Measurements from ENCODE around the gene NUSAP1. TPM values are rescaled to one million over a fixed set of nuclear protein-coding genes. Genes with fewer than 3 reads are reported as not detected.

The NUSAP1 gene
- total RNA-seq, 1 experiment from 2014 or later, result 190 TPM

DNA sequence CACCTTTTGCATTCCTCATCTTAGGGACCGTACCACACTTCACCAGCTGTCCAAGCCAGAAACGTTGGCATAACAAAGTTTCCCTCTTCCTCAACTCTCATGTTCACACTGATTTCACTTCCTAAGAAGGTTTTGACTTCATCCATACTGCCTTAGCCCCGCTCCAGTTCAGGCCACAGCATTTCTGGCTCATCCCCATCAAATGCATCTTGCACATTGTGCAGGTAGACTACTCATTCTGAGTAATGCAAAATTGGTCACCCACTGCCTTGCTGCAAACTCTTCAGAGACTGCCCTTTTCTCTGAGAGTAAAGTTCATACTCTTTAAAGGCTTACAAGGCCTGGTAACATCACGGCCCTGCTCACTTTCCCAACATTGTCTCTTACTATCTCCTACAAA, 8.8 kb downstream of the NUSAP1 start:
- H3K4me1 ChIP-seq (replicated peaks; ENCODE audit: insufficient read depth), result no peaks in the 10 kb centered on the region
- H4K20me1 ChIP-seq (ENCODE audit: insufficient read depth), result no peaks in the 10 kb centered on the region
- ChIA-PET CTCF (no interaction called here), POLR2A (ENCODE audit: unreplicated experiment) (no interaction called here)
- TF ChIP-seq, protein P1, sequence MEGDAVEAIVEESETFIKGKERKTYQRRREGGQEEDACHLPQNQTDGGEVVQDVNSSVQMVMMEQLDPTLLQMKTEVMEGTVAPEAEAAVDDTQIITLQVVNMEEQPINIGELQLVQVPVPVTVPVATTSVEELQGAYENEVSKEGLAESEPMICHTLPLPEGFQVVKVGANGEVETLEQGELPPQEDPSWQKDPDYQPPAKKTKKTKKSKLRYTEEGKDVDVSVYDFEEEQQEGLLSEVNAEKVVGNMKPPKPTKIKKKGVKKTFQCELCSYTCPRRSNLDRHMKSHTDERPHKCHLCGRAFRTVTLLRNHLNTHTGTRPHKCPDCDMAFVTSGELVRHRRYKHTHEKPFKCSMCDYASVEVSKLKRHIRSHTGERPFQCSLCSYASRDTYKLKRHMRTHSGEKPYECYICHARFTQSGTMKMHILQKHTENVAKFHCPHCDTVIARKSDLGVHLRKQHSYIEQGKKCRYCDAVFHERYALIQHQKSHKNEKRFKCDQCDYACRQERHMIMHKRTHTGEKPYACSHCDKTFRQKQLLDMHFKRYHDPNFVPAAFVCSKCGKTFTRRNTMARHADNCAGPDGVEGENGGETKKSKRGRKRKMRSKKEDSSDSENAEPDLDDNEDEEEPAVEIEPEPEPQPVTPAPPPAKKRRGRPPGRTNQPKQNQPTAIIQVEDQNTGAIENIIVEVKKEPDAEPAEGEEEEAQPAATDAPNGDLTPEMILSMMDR (conservative IDR thresholded peaks at IDR 0.05), result no peak
- TF ChIP-seq EZH2 (IDR thresholded peaks at IDR 0.05; ENCODE audit: low read depth), result no peak
- no peaks in the 10 kb centered on the region for H3K27me3 ChIP-seq (ENCODE audit: insufficient read depth, low read depth)
- H3K4me3 ChIP-seq, result no peak overlapping the region
- no peak for DNase-seq
- no peaks in the 10 kb centered on the region for H3K9me3 ChIP-seq (ENCODE audit: insufficient read depth, low read depth)
- no peaks in the 10 kb centered on the region for H3K36me3 ChIP-seq (ENCODE audit: low read depth)
- no peaks in the 10 kb centered on the region for H3F3A ChIP-seq (ENCODE audit: insufficient read depth, low read depth)
- no peak overlapping the region for H2AFZ ChIP-seq
- no TSS peak for BruUV-seq (replicated peaks)
- intact Hi-C loops (cut with micrococcal nuclease; ENCODE audit: unreplicated experiment), result no loop called here
- no peak overlapping the region for H3K27ac ChIP-seq
- H3K9me2 ChIP-seq (ENCODE audit: insufficient read depth), result no peaks in the 10 kb centered on the region
- H3K79me2 ChIP-seq (ENCODE audit: low read depth), result peaks cover 53% of the 10 kb centered on the region
- H3K4me2 ChIP-seq, result no peak overlapping the region

- H3K79me2 ChIP-seq (ENCODE audit: low read depth), result peaks cover 5% of the 10 kb centered on the region; the same call in 1 of the 2 replicates
- CTCF ChIA-PET, result no interaction called here
Observed at GRCh38 chr15:41347236-41347635, 14.6 kb downstream of the NUSAP1 start.

GRCh38 chr15:41350057-41350717, 17.5 kb downstream of the NUSAP1 start:
- Histone ChIP-seq H3K79me2 (ENCODE audit: low read depth) (peaks cover 3% of the 10 kb centered on the region; the same call in 1 of the 2 replicates), H3K9me2 (ENCODE audit: insufficient read depth) (no peaks in the 10 kb centered on the region), H4K20me1 (ENCODE audit: insufficient read depth) (no peaks in the 10 kb centered on the region), H3K4me1 (replicated peaks; ENCODE audit: insufficient read depth) (no peaks in the 10 kb centered on the region), H3K27ac (no peak overlapping the region), H3K27me3 (ENCODE audit: insufficient read depth, low read depth) (no peaks in the 10 kb centered on the region), H3F3A (ENCODE audit: insufficient read depth, low read depth) (no peaks in the 10 kb centered on the region; the same call in 1 of the 2 replicates), H3K36me3 (ENCODE audit: low read depth) (no peaks in the 10 kb centered on the region), H3K4me2 (no peak overlapping the region), H2AFZ (no peak overlapping the region), H3K4me3 (no peak overlapping the region), H3K9me3 (ENCODE audit: insufficient read depth, low read depth) (no peaks in the 10 kb centered on the region)
- TF ChIP-seq, protein P1 (conservative IDR thresholded peaks at IDR 0.05), result no peak
- TF ChIP-seq EZH2 (IDR thresholded peaks at IDR 0.05; ENCODE audit: low read depth), result no peak
- CTCF ChIA-PET, result interaction anchor here (0.7 kb wide), 1 partner anchor 122 kb away, joined by 3 read pairs; no protein-coding TSS in a partner anchor
- no peak for DNase-seq
- BruUV-seq (replicated peaks), result no TSS peak
- intact Hi-C loops (cut with micrococcal nuclease; ENCODE audit: unreplicated experiment), result no loop called here
- POLR2A ChIA-PET (ENCODE audit: unreplicated experiment), result interaction anchor here (0.5 kb wide), 1 partner anchor 184 kb away, joined by 5 read pairs; no protein-coding TSS in a partner anchor

More at GRCh38 chr15:41347236-41347635, 14.6 kb downstream of the NUSAP1 start:
- TF ChIP-seq, protein P1 (conservative IDR thresholded peaks at IDR 0.05), result no peak
- no peak for TF ChIP-seq EZH2 (IDR thresholded peaks at IDR 0.05; ENCODE audit: low read depth)
- Histone ChIP-seq H3K9me3 (ENCODE audit: insufficient read depth, low read depth) (no peaks in the 10 kb centered on the region), H3K27me3 (ENCODE audit: insufficient read depth, low read depth) (no peaks in the 10 kb centered on the region), H3K4me1 (replicated peaks; ENCODE audit: insufficient read depth) (no peaks in the 10 kb centered on the region), H3K36me3 (ENCODE audit: low read depth) (no peaks in the 10 kb centered on the region), H4K20me1 (ENCODE audit: insufficient read depth) (no peaks in the 10 kb centered on the region), H3K4me2 (no peak overlapping the region), H3K27ac (no peak overlapping the region), H3F3A (ENCODE audit: insufficient read depth, low read depth) (no peaks in the 10 kb centered on the region; the same call in 1 of the 2 replicates), H3K9me2 (ENCODE audit: insufficient read depth) (no peaks in the 10 kb centered on the region), H3K4me3 (no peak overlapping the region), H2AFZ (no peak overlapping the region)
- POLR2A ChIA-PET (ENCODE audit: unreplicated experiment), result no interaction called here
- no TSS peak for BruUV-seq (replicated peaks)
- no peak for DNase-seq
- intact Hi-C loops (cut with micrococcal nuclease; ENCODE audit: unreplicated experiment), result no loop called here

Measured in PC-9 (cell line).